ENCODE results near the gene RAE1.
"Not testable (repeated sequence)": the region's sequence is repeated elsewhere in the genome, so short reads cannot be mapped to it uniquely, and the experiment has no call there.

RAE1 gene

GRCh38 chr20:57326667-57327455 is 24.2 kb upstream of the RAE1 start:
- in situ Hi-C loops (cut with HindIII; ENCODE audit: low sequenced_read_pairs): no loop called here

- in situ Hi-C loops (cut with HindIII; ENCODE audit: low sequenced_read_pairs): no loop called here
Measured at GRCh38 chr20:57327820-57328219, 23.2 kb upstream of the RAE1 start.

DNA sequence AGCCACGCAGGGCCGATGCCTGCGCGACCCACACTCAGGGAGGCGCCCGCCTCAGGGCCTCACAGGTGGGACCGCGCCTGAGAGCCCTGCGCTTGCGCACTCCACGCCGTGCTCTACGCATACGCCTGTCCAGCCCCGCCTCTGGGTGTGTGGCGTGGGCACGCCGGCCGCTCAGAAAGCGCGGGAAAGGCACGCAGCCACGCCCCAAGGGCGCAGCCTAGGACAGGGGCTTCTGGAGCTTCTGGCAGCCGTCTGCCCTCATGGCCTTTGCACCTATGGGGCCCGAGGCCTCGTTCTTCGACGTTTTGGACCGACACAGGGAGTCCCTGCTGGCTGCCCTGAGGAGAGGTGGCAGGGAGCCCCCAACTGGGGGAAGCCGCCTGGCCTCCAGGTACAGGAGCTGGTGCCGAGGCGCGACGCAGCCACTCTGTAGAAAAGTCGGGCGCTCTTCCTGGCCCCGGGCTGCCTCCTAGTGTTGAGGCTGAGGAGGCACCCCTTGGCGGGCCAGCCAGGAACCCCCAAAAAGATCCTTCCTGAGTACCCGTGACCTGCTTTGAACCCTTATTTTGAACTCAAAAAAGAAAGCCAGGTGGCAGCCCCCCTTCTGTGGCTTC is 21.3 kb upstream of the RAE1 start, which contains the start of gene SPO11:
TSS of gene SPO11 (plus strand) at position 196 of the 614 bp plus-strand sequence. CDS start at position 261, 65 bp downstream.
- in situ Hi-C loops (cut with HindIII; ENCODE audit: low sequenced_read_pairs): no loop called here

GRCh38 chr20:57330998-57331397 is 20.1 kb upstream of the RAE1 start:
- in situ Hi-C loops (cut with HindIII; ENCODE audit: low sequenced_read_pairs): no loop called here

- in situ Hi-C loops (cut with HindIII; ENCODE audit: low sequenced_read_pairs): no loop called here
Measured at GRCh38 chr20:57332105-57333089, 18.7 kb upstream of the RAE1 start.

- in situ Hi-C loops (cut with HindIII; ENCODE audit: low sequenced_read_pairs): no loop called here
Measured at GRCh38 chr20:57335392-57335791, 15.7 kb upstream of the RAE1 start.

- in situ Hi-C loops (cut with HindIII; ENCODE audit: low sequenced_read_pairs): no loop called here
Measured at GRCh38 chr20:57341663-57342062, 9.4 kb upstream of the RAE1 start.

DNA sequence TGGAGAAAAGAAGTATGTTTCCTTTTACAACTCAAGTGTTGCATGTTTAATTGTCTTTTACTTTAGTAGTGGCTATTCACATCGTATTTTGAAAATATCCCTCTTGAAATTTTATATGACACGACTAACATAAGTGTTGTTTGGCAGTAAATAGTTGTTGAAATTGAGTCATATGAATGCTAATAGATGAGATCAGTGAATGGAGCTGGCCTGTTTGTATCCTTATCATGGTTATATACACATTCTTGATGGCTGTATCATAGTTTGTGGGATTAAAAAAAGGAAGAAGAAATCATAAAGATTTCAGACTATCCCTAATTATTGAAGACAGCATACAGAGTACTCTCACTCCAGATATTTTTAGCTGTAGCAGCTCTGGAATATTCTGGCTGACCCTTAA is 8.2 kb upstream of the RAE1 start:
- in situ Hi-C loops (cut with HindIII; ENCODE audit: low sequenced_read_pairs): no loop called here

DNA sequence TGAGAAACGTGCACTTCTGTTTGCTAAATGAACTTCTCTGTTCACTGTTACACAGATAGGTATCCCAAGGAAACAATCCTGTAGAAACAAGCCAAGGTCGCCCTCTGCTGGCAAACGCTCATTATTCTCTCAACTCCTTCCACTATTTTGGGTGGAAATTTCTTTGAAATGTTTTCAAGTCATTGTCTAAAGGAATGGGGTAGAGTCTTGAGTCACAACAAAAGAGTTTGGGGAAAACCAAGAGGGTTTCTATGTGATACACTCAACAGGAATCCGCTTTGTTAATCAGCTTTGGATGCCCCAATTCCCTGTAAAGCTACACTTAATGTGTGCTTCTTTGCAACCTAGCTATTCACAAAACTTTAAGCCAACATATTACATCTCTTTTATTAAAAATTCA is 4.6 kb upstream of the RAE1 start:
- in situ Hi-C loops (cut with HindIII; ENCODE audit: low sequenced_read_pairs): no loop called here

- in situ Hi-C loops (cut with HindIII; ENCODE audit: low sequenced_read_pairs): no loop called here
Measured at GRCh38 chr20:57347393-57347792, 3.7 kb upstream of the RAE1 start.

DNA sequence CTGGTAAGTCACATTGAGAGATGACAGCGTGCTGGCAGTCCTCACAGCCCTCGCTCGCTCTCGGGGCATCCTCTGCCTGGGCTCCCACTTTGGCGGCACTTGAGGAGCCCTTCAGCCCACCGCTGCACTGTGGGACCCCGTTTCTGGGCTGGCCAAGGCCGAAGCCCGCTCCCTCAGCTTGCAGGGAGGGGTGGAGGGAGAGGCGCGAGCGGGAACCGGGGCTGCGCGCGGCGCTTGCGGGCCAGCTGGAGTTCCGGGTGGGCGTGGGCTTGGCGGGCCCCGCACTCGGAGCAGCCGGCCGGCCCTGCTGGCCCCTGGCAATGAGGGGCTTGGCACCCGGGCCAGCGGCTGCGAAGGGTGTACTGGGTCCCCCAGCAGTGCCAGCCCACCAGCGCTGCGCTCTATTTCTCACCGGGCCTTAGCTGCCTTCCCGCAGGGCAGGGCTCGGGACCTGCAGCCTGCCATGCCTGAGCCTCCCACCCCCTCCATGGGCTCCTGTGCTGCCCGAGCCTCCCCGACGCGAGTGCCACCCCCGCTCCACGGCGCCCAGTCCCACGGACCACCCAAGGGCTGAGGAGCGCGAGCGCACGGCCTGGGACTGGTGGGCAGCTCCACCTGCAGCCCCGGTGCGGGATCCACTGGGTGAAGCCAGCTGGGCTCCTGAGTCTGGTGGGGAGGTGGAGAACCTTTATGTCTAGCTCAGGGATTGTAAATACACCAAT is 2.7 kb upstream of the RAE1 start:
- in situ Hi-C loops (cut with HindIII; ENCODE audit: low sequenced_read_pairs): not testable (repeated sequence)

DNA sequence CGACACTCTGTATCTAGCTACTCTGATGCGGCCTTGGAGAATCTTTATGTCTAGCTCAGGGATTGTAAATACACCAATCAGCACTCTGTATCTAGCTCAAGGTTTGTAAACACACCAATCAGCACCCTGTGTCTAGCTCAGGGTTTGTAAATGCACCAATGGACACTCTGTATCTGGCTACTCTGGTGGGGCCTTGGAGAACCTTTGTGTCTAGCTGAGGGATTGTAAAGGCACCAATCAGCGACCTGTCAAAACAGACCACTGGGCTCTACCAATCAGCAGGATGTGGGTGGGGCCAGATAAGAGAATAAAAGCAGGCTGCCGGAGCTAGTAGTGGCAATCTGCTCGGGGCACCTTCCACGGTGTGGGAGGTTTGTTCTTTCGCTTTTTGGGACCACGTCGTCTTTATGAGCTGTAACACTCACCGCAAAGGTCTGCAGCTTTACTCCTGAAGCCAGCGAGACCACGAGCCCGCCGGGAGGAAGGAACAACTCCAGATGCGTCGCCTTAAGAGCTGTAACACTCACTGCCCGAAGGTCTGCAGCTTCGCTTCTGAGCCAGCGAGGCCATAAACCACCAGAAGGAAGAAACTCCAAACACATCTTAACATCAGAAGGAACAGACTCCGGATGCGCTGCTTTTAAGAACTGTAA is 2.0 kb upstream of the RAE1 start:
- in situ Hi-C loops (cut with HindIII; ENCODE audit: low sequenced_read_pairs): not testable (repeated sequence)

DNA sequence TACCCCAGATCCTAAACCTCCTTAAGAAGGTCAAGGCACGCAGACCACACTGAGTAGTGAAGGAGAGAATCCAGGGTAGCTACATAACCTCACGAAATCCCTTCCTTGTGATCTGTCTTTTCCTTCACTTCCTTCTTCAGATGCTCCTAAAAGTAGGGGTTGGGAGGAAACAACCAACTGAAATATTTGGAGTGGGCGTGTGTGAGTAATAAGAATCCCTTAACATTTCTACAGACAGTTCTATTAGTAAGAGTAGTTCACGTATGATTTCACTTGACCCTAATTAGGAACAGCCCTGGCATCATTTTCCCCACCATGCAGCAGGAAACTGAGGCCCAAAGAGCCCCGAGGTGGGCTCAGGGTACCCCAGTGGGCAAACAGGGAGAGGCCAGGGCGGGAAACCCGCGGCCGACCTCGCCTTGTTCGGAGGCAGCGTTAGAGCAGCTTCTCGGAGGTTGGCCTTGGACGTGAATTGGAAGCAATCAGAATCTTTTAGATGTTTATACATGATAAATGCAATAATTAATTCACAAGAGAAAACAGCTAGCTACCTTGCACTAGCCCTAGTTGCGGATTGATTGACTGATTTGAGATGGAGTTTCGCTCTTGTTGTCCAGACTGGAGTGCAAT is 859 bp upstream of the RAE1 start:
- in situ Hi-C loops (cut with HindIII; ENCODE audit: low sequenced_read_pairs): no loop called here

DNA sequence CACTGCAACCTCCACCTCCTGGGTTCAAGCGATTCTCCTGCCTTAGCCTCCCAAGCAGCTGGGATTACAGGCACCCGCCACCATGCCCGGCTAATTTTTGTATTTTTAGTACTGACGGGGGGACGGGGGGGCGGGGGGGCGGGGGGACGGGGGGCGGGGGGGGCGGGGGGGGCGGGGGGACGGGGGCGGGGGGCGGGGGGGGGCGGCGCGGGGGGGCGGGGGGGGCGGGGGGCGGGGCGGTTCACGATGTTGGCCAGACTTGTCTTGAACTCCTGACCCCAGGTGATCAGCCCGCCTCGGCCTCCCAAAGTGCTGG is 371 bp upstream of the RAE1 start:
- in situ Hi-C loops (cut with HindIII; ENCODE audit: low sequenced_read_pairs): not testable (repeated sequence)

- in situ Hi-C loops (cut with HindIII; ENCODE audit: low sequenced_read_pairs): no loop called here
Measured at GRCh38 chr20:57352305-57352704, 1.2 kb downstream of the RAE1 start.

DNA sequence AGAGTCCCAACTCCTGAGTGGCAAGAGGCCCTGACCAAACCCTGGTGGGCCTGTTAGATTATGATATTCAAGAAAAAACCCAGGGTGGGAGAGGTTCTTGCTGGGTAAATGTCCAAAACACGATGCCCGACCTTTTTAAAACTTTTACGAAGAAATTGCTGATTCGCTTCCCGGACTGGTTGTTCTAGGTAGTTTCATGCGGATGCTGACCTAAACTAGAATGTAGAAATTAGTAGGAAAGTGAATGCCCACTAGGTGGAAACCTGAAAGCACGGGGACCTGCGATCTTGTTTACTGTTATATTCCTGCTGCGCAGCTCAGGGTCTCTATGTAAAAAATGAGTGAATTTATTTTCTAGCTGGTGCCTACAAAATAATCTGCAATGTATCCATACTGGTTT is 2.3 kb downstream of the RAE1 start:
- in situ Hi-C loops (cut with HindIII; ENCODE audit: low sequenced_read_pairs): no loop called here

- in situ Hi-C loops (cut with HindIII; ENCODE audit: low sequenced_read_pairs): no loop called here
Measured at GRCh38 chr20:57361517-57361916, 10.5 kb downstream of the RAE1 start.

DNA sequence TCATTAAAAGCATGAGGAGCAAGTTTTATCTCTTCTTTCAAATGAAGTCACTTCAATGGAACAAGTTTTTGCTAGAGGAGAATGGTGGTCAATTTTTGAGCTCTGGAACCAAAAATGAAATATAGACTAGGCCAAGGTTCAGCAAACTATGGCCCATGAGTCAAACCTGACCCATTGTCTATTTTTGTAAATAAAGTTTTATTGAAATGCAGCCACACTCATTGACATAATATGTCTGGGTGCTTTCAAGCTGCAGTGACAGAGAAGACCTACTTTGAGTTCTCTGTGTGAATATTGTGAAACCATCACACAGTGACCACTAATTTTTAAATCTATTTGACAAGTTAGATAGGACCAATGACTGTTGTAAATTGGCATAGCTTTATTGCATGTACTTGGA is 13.4 kb downstream of the RAE1 start:
- in situ Hi-C loops (cut with HindIII; ENCODE audit: low sequenced_read_pairs): no loop called here

DNA sequence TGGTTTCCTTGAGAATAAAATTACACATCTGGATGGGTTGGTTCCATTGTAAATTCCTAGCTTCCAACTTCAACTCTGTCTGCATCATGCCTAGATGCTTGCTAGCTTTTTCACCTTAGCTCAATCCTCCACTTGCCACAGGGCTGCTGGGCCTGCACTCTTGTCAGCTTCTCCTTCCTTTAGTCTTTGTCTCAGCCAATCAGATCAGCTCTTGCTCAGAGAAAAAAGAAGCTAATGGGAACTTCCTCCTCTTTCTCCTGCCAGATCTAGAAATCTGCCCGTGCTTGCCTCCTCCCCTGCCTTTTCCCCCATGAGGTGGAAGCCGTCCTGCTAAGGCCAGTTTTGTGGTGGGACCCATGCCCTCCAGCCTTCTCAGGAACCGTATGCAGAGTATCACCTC is 18.5 kb downstream of the RAE1 start:
- in situ Hi-C loops (cut with HindIII; ENCODE audit: low sequenced_read_pairs): no loop called here

- in situ Hi-C loops (cut with HindIII; ENCODE audit: low sequenced_read_pairs): loop anchor here (10.0 kb wide), 1 partner anchor 144 kb away; no protein-coding TSS in a partner anchor
Measured at GRCh38 chr20:57370316-57370715, 19.3 kb downstream of the RAE1 start.

Measured in DLD1 (cell line).